Posterior vena cava (tissue), 2 donors: ENCODE measurements around the gene MMAB. TPM values are rescaled to one million over a fixed set of nuclear protein-coding genes. Genes with fewer than 3 reads are reported as not detected.

Experiments
- DNase-seq: peaks from one replicate; pipeline ENCODE4 v3.0.0-alpha.2; 2020; ENCODE audit warnings: low spot score
- intact Hi-C, 2 donors: fragments of 100-400 bp; cut with DNase I; formaldehyde crosslinking; loops; one replicate each; pipeline versions ENCODE4 v1.14.1 to v1.14.2; 2022 to 2023
- total RNA-seq, 2 donors: library from RNA; stranded (reverse); fragmentation: NEBNext Ultra II Directional; extraction: Animal tissue kit (Norgen Biotek cat#: 25700); gene quantifications; one replicate each; pipeline ENCODE4 v1.2.1, GENCODE V29; 2021
- donor health status: DM: yes; HTN: yes; CAD: no.
- donor health status: DM: yes; HTN: yes; CAD: no.

MMAB gene
- total RNA-seq, 2 donors from 2014 or later, result 17.9 to 20.0 TPM

DNA sequence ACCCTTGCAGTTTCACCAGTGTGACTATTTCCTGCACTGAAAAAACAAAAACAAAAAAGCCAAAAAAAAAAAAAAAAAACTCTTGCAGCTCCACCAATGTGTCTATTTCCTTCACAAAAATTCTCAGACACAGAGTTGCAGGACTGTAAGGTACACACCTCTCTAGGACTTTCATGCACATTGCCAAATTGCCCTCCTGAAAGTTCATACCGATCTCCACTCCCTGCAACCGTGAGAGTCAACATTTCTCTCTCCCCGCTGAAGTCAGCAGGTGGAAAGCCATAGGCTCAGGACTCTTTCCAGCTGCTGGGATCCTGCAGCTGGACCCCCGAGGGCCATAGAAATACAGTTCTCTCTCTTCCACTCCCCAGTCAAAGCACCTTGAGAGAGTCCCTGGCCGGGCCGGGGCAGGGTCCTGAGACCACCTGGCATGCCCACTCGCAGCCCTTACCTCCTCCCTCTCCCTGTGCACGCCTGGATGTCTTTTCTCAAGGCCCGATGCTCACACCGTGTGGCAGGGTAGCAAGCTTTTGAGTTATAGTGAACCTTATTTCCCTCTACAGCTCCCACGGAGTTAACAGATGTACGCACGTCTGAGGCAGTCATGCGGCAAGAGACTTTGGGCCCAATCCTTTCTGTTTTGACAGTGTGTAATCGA is 23.6 kb downstream of the MMAB start:
- intact Hi-C loops, result loop anchor here in 1 of 2 donors (2.0 kb wide), 1 partner anchor 53 kb away; no protein-coding TSS in a partner anchor
- DNase-seq, result no peak

- DNase-seq, result no peak
- intact Hi-C loops, result loop anchor here in 1 of 2 donors (2.0 kb wide), 1 partner anchor 55 kb away; no protein-coding TSS in a partner anchor
Measured at GRCh38 chr12:109548258-109548657, 25.0 kb downstream of the MMAB start.

GRCh38 chr12:109547286-109547685 is 26.0 kb downstream of the MMAB start:
- intact Hi-C loops, result no loop called here

GRCh38 chr12:109545826-109546225 is 27.5 kb downstream of the MMAB start:
- DNase-seq, result no peak
- intact Hi-C loops, result no loop called here

More at GRCh38 chr12:109547286-109547685, 26.0 kb downstream of the MMAB start:
- no peak for DNase-seq

GRCh38 chr12:109544955-109545531 is 28.3 kb downstream of the MMAB start:
- intact Hi-C loops, result no loop called here
- DNase-seq, result no peak

GRCh38 chr12:109542876-109543275 is 30.4 kb downstream of the MMAB start:
- DNase-seq, result no peak
- intact Hi-C loops, result no loop called here

- no peak for DNase-seq
- intact Hi-C loops, result no loop called here
Measured at GRCh38 chr12:109542014-109542413, 31.3 kb downstream of the MMAB start.

GRCh38 chr12:109541413-109541726 is 31.9 kb downstream of the MMAB start:
- intact Hi-C loops, result no loop called here

DNA sequence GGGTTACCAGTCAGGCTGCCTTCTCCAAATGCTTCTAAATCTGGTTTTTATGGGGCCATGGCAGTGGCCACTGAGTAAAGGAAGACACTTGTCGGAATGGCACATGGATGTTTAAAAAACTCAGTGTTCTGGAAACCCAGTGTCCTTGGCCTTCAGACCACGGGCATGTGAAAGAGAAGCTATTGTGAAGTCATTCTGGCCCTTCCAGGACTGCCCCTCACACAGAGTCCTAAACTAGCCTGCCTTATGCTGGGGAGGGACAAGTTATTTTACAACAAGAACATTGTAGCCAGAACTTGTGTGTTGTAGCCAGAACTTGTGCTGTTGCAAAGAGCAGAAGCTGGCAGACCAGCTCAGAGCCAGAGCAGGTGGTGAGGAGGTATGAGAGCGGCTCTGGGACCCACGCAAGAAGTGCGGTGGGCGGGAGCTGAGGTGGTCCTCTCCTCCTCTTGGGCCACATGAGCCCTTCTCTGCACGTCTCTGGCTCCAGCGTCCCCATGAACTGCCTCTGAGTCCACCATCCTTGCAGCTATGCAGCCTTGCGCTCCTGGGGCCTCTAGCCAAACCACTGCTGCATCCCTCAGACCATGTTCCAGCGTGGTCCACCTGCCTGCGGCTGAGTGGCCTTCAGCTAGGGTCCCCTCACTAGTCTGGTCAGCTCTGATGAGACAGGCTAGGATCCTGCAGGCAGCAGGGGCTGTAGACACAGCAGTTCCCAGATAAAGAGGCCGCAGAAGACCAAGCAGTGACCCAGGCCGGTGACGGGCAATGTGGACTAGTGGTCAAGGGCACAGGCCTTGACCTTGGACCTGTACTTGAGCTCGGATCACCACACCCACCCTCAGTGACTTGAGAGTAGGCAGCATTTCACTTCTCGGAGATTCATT is 32.5 kb downstream of the MMAB start:
- DNase-seq, result no peak
- intact Hi-C loops, result no loop called here

More at GRCh38 chr12:109541413-109541726, 31.9 kb downstream of the MMAB start:
- no peak for DNase-seq

DNA sequence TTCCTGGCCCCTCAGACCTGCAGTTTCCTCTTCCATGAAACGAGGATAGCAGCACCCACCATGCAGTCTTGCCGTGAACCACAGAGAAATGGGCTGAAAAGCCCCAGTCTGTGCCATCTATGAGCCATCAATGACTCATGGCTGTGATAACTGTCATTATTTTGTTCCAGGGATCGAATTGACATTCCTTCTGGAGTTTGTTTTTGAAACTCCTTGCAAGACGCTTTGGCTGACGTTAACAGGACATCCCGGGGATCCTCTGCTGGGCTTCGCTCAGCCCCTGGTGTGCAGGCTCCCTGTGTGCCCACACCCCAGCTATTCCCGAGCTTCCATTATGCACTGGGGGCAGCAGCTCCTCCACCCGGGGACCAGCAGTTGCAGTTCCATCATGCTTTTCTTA is 33.8 kb downstream of the MMAB start:
- DNase-seq, result no peak
- intact Hi-C loops, result no loop called here

DNA sequence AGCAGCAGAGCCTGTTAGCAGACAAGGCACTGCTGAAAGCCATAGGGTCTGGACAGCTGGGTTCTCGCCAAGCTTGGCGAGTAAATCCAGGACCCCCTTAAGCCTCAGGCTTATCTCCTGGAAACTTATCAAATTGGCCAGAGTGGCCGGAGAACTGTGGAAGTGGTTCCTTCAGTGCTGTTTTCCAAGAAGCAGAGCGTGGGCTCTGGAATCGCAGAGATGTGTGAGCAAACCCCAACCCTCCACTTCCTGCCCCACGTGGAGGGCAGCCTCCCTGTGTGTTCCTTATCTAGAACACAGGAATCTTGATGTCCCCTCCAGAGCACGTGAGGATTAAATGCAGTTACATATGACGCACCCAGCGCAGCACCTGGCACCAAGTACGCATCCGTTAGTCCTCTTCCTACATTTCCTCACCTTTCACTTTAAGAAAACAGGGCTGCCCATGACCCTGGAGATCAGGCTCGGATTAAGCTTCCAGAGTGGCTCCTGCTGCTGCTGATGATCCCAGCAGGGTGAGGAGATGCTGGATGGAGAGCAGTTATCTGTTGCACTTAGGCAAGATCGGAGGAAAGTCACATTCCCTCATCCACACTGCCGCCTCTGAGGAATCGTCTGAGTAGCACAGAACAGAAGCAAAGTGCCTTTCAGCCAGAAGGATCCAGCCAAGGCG is 35.0 kb downstream of the MMAB start:
- no peak for DNase-seq
- intact Hi-C loops, result no loop called here

GRCh38 chr12:109537136-109537535 is 36.2 kb downstream of the MMAB start:
- DNase-seq, result no peak
- intact Hi-C loops, result no loop called here

DNA sequence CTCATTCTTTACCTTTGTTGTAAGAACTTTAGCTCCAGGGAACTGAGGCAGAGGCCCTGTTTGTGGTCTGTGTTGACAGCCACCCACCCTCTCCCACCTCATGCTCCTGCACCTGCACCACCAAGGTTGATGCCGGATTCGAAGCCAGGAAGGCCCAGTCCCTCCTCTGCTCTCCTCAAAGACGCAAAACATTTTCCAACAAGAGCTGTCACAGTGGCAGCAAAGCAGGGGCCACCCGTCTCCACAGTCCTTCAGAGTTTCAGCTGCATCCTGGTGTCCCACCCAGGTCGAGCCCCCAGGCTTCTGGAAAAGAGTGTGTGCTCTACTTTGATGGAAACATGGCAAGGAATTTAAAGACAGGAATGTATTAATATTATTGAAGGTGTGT is 37.4 kb downstream of the MMAB start:
- DNase-seq, result no peak
- intact Hi-C loops, result no loop called here

GRCh38 chr12:109535231-109535862 is 38.0 kb downstream of the MMAB start:
- intact Hi-C loops, result no loop called here
- DNase-seq, result no peak

DNA sequence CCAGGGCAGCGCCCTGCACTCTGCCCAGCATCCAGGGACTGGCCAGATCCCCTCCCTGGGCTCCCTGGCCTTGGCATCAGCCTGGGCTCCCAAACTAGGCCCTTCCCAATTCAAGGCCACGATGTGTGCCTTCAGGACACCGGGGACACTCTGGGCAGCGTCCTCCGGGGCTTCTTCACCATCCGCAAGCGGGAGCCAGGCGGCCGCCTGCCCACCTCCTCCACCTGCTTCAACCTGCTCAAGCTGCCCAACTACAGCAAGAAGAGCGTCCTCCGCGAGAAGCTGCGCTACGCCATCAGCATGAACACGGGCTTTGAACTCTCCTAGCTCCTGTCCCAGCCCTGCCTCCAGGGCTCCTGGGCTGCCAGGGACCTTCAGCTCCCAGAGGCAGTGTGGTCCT is 38.8 kb downstream of the MMAB start:
- intact Hi-C loops, result no loop called here
- DNase-seq, result no peak

- intact Hi-C loops, result no loop called here
- DNase-seq, result no peak
Measured at GRCh38 chr12:109533487-109533740, 39.9 kb downstream of the MMAB start.

DNA sequence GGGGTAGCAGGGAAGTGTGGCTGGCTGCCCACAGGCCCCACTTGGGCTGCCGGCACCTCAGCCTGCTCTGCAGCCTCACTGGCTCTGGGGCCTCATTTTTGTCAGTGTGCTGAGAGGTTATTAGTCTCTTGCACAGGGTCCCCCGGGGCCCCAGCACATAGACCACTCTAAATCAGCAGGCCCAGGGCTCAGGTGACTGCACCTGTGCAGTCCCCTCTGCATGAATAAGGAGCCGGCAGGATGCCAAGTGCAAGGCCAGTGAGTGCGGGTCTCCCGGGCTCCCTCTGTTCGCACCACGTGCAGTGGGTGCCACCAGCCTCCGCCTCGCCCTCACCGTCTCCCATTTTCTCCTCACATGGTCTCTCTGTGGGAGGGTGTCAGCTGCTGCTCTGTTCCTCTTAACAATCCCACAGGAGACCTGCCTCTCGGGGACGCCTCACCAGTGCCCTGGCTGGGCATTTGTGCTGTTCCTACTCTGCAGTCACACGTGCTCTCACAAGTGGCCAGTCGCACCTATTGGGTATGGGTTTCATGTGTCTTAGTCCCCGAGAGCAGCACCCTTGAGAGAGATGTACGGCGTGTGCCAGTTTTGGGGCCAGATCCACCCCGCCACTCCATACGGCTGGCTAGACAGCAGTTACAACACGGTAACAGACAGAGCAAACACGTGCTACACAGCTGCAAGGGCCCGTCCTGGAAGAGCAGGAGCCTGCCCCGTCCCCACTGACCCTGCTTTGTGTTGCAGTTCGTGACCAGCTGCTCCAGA is 40.4 kb downstream of the MMAB start:
- DNase-seq, result no peak
- intact Hi-C loops, result no loop called here

DNA sequence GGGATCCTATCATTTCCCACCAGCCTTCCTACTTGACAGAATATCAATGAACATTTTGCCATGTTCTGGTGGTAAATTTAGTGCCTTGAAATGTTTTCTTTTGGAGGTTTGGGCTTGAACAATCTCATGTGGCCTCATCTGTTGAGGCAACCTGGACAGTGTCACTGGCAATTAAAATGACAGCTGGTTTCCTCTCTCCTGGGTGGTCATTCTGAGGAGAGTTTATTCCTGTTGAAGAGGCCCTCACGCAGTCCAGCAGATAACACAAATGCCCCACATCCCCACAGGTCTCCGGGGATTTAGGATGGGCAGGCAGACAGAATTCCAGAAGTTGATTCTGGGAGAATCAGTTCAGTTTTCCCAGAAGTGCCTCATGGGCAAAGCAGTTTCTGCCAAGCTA is 41.9 kb downstream of the MMAB start:
- no peak for DNase-seq
- intact Hi-C loops, result no loop called here
